ENCODE results near the gene IL1B. TPM values are rescaled to one million over a fixed set of nuclear protein-coding genes. Genes with fewer than 3 reads are reported as not detected.

IL1B gene
- total RNA-seq, 1 donor from 2014 or later: not detected

- H3K4me3 ChIP-seq (ENCODE audit: low read depth, low read length): no peak overlapping the region
- no peak for DNase-seq (ENCODE audit: low read depth)
- no peak for TF ChIP-seq CTCF (conservative IDR thresholded peaks at IDR 0.05; ENCODE audit: low read depth, low read length)
Observed at GRCh38 chr2:112850588-112850987, 14.0 kb upstream of the IL1B start.

DNA sequence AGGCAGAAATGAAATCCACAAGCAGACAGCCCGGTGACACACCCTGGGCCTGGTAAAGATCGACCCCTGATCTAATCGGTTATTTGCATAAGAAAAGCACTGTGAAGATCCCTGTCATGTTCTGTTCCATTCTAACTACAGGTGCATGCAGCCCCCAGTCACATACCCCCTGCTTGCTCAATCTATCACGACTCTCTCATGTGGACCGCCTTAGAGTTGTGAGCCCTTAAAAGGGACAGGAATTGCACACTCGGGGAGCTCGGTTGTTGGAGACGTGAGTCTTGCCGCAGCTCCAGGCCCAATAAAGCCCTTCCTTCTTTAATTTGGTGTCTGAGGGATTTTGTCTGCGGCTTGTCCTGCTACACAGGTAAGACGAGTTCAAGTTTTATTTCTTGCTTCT is 13.4 kb upstream of the IL1B start:
- TF ChIP-seq CTCF (conservative IDR thresholded peaks at IDR 0.05; ENCODE audit: low read depth, low read length): no peak
- no peak for DNase-seq (ENCODE audit: low read depth)
- H3K4me3 ChIP-seq (ENCODE audit: low read depth, low read length): no peak overlapping the region

DNA sequence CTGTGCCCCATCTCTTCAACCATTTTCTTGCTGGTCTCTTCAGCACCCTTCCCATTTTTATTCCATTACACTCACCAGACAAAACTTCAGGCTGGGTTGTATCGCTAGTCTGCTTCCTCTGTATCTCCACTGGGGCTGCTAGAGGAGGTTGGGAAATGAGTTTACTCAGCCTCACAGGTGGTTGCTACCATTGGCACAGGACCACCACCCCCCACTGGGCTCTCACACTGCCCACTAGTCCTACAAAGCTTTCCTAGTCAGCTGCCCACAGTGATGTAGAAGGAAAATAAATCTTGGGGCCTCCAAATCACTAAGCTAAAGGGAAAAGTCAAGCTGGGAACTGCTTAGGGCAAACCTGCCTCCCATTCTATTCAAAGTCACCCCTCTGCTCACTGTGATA is 12.3 kb upstream of the IL1B start:
- no peak for DNase-seq (ENCODE audit: low read depth)
- no peak overlapping the region for H3K4me3 ChIP-seq (ENCODE audit: low read depth, low read length)
- no peak for TF ChIP-seq CTCF (conservative IDR thresholded peaks at IDR 0.05; ENCODE audit: low read depth, low read length)

- no peak for TF ChIP-seq CTCF (conservative IDR thresholded peaks at IDR 0.05; ENCODE audit: low read depth, low read length)
- no peak for DNase-seq (ENCODE audit: low read depth)
- H3K4me3 ChIP-seq (ENCODE audit: low read depth, low read length): no peak overlapping the region
Observed at GRCh38 chr2:112846031-112846430, 9.5 kb upstream of the IL1B start.

DNA sequence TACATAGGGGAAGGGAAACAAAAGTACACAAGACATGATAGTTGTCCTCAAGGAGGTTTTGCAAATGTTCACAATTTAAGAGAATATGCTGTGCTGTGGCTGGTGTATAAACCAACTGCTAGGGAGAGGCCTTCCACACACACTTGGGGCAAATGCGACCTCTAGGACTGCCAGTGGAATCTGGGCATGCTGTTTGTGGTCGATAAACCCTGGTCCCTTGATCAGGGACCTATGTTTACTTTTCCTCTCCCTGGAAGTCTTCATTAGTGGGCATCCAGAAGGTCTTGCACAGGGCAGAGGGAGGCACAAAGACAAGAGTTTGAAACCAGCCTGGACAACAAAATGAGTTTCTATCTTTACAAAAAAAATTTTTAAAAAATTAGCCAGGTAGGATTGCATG is 7.3 kb upstream of the IL1B start:
- H3K4me3 ChIP-seq (ENCODE audit: low read depth, low read length): no peak overlapping the region
- DNase-seq (ENCODE audit: low read depth): no peak
- no peak for TF ChIP-seq CTCF (conservative IDR thresholded peaks at IDR 0.05; ENCODE audit: low read depth, low read length)

GRCh38 chr2:112843288-112843687 is 6.7 kb upstream of the IL1B start:
- H3K4me3 ChIP-seq (ENCODE audit: low read depth, low read length): no peak overlapping the region
- no peak for DNase-seq (ENCODE audit: low read depth)
- TF ChIP-seq CTCF (conservative IDR thresholded peaks at IDR 0.05; ENCODE audit: low read depth, low read length): no peak

DNA sequence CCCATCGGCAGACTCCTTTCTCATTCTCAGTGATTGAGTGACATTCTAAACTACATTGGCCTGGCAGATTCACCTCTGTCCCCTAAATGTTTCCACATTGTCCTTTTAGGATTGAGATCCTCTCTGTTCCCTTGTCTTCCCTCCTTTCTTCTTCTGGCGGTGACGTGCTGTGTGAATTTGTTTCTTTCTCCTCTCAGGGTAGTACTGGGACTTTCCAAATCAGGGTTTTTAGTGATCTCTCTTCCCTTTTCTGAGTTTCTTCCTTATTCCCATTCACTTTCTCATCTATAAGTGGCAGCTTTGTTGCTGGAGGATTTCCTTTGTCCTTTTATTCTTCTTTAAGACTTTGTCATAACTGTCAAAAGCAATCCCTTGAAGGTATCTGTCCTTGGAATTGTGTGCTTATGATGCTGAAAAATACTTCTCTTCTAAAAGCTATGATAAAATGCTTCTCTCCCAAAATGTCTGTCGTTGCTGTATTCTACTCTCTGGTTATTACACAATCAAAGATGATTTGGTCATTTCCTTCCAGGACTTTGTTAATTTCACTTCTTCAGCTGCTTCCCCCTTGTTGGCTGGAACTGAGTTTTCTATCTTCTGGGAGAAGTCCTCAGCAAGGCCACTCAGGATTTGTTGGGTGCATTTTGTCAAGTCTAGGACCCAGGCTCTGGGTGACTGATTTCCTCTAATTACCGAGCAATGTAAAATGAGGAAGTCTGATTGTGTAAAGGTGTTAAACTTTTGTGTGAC is 4.9 kb upstream of the IL1B start:
- no peak overlapping the region for H3K4me3 ChIP-seq (ENCODE audit: low read depth, low read length)
- TF ChIP-seq CTCF (conservative IDR thresholded peaks at IDR 0.05; ENCODE audit: low read depth, low read length): no peak
- no peak for DNase-seq (ENCODE audit: low read depth)

Data from epithelial cell of proximal tubule (primary cell).